ENCODE data around the gene COQ4.

GRCh38 chr9:128358861-128359260 is 36.2 kb downstream of the COQ4 start:
- TF ChIP-seq, protein P1, sequence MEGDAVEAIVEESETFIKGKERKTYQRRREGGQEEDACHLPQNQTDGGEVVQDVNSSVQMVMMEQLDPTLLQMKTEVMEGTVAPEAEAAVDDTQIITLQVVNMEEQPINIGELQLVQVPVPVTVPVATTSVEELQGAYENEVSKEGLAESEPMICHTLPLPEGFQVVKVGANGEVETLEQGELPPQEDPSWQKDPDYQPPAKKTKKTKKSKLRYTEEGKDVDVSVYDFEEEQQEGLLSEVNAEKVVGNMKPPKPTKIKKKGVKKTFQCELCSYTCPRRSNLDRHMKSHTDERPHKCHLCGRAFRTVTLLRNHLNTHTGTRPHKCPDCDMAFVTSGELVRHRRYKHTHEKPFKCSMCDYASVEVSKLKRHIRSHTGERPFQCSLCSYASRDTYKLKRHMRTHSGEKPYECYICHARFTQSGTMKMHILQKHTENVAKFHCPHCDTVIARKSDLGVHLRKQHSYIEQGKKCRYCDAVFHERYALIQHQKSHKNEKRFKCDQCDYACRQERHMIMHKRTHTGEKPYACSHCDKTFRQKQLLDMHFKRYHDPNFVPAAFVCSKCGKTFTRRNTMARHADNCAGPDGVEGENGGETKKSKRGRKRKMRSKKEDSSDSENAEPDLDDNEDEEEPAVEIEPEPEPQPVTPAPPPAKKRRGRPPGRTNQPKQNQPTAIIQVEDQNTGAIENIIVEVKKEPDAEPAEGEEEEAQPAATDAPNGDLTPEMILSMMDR (IDR thresholded peaks at IDR 0.05), result no peak
- no peak for TF ChIP-seq POLR2A (IDR thresholded peaks at IDR 0.05)
- no peak for TF ChIP-seq EP300 (IDR thresholded peaks at IDR 0.05)
